NT2/D1 (cell line): ENCODE measurements around the gene ZNF496.
"Not testable (repeated sequence)": the region's sequence is repeated elsewhere in the genome, so short reads cannot be mapped to it uniquely, and the experiment has no call there.

Source experiments
- DNase-seq: peaks from one replicate; pipeline ENCODE4 v3.0.0-alpha.2; 2011; ENCODE audit warnings: low read depth, low spot score
- H3K27me3 ChIP-seq: 2 replicates; pipeline ENCODE4 v1.6.0; 2011; ENCODE audit warnings: mild to moderate bottlenecking; ENCODE audit not compliant: insufficient read length, insufficient read depth
- H3K36me3 ChIP-seq: 2 replicates; pipeline ENCODE4 v1.6.1; 2011; ENCODE audit warnings: mild to moderate bottlenecking, low read length, mixed read lengths; ENCODE audit not compliant: insufficient read depth, insufficient read length
- H3K4me1 ChIP-seq: 2 replicates; pipeline ENCODE4 v1.5.1; 2011; ENCODE audit not compliant: insufficient read depth, insufficient read length
- H3K4me3 ChIP-seq: 2 replicates; pipeline ENCODE4 v1.5.1; 2011; ENCODE audit warnings: low read depth; ENCODE audit not compliant: insufficient read length
- H3K9ac ChIP-seq: 2 replicates; pipeline ENCODE4 v1.6.0; 2011; ENCODE audit warnings: low read depth; ENCODE audit not compliant: insufficient read length
- H3K9me3 ChIP-seq: 2 replicates; pipeline ENCODE4 v1.5.1; 2011; ENCODE audit warnings: mild to moderate bottlenecking, low read length; ENCODE audit not compliant: insufficient read depth
- SUZ12 ChIP-seq: IDR thresholded peaks from 2 replicates; pipeline ENCODE4 v1.6.1; 2011; ENCODE audit not compliant: insufficient read length, insufficient read depth; ENCODE audit errors: extremely low read depth
- YY1 ChIP-seq: IDR thresholded peaks from 2 replicates; pipeline ENCODE4 v1.6.1; 2011; ENCODE audit not compliant: insufficient read length, insufficient read depth
- ZNF274 ChIP-seq: IDR thresholded peaks from 2 replicates; pipeline ENCODE4 v1.6.1; 2011; ENCODE audit warnings: mild to moderate bottlenecking, low read depth, low read length

The ZNF496 gene

GRCh38 chr1:247295746-247296145 is 35.9 kb downstream of the ZNF496 start:
- Histone ChIP-seq H3K9ac (no peak overlapping the region), H3K36me3 (peaks cover 29% of the 10 kb centered on the region), H3K4me1 (peaks cover 34% of the 10 kb centered on the region), H3K4me3 (no peak overlapping the region), H3K9me3 (peaks cover 18% of the 10 kb centered on the region; the same call in 1 of the 2 replicates), H3K27me3 (no peaks in the 10 kb centered on the region)
- no peak for DNase-seq
- TF ChIP-seq SUZ12 (no peak), YY1 (no peak), ZNF274 (no peak)

- no peaks in the 10 kb centered on the region for H3K27me3 ChIP-seq
- peaks cover 13% of the 10 kb centered on the region; the same call in 1 of the 2 replicates for H3K9me3 ChIP-seq
- H3K4me3 ChIP-seq, result no peak overlapping the region
- no peak for TF ChIP-seq SUZ12
- no peak for TF ChIP-seq ZNF274
- TF ChIP-seq YY1, result no peak
- peaks cover 33% of the 10 kb centered on the region for H3K4me1 ChIP-seq
- DNase-seq, result peak; percentile 87
- H3K9ac ChIP-seq, result no peak overlapping the region
- peaks cover 24% of the 10 kb centered on the region for H3K36me3 ChIP-seq
These were observed 36.4 kb downstream of the ZNF496 start for GRCh38 chr1:247295274-247295684.

DNA sequence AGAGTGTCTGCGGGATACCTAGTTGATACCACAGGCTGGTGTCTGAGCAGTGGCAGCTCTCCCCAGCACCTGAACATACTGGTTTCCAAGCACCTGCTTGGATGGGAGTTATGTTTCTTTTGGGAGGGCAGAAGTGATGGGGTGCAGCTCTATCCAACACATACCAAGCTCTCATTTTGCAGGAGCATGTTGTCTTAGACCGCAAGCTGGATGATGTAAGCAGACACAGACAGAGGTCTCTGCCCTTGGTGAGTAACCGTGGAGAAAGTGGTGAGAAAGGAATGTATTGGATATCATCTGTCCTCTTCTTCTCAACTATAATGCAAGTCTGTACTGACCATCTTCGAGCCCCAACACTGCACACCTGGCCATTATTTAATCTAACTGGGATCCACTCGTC is 37.4 kb downstream of the ZNF496 start:
- peaks cover 25% of the 10 kb centered on the region for H3K4me1 ChIP-seq
- H3K4me3 ChIP-seq, result no peak overlapping the region
- DNase-seq, result no peak
- no peak for TF ChIP-seq ZNF274
- TF ChIP-seq YY1, result no peak
- peaks cover 12% of the 10 kb centered on the region; the same call in 1 of the 2 replicates for H3K9me3 ChIP-seq
- no peaks in the 10 kb centered on the region for H3K27me3 ChIP-seq
- no peak overlapping the region for H3K9ac ChIP-seq
- H3K36me3 ChIP-seq, result peaks cover 14% of the 10 kb centered on the region

- Histone ChIP-seq H3K4me1 (peaks cover 20% of the 10 kb centered on the region), H3K36me3 (peaks cover 7% of the 10 kb centered on the region), H3K9ac (peak overlapping the region; percentile 37), H3K27me3 (no peaks in the 10 kb centered on the region), H3K4me3 (no peak overlapping the region), H3K9me3 (peaks cover 12% of the 10 kb centered on the region; the same call in 1 of the 2 replicates)
- no peak for TF ChIP-seq SUZ12
- no peak for DNase-seq
These were observed 38.6 kb downstream of the ZNF496 start for GRCh38 chr1:247293047-247293446.

DNA sequence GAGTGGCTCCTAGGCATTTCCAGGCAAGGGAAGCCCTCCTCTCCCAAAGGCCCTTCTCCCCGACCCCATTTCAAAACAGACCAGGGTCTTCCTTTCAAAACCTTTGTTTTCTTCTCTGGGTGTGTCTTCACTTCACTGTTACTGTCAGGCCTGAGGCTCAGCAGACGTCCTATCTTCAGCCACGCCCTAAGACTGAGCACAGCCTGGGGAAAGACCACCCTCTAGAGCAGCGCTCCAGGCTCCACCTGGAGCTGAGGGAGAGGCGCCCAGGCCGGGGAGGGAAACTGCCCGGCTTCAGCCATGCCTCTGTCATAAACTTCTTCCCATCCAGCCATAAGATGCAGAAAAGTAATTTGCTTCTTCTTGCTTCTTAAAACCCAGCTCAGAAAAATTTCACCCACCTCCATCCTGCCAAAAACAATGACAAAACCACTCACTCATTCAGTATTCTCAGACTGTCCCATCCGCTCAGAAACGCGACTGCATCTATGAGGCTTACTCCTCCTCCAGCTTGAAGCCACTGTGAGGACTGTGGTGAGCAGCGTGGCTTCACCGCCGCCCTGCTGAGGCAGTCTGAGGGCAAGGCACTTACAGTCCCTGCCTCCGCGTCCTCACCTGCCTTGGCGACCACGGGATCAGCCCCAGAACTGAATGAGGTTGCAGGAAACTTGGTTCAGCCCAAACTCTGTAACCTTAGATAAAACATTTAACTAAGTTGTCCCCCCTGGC is 39.7 kb downstream of the ZNF496 start:
- no peak for DNase-seq
- H3K36me3 ChIP-seq, result no peaks in the 10 kb centered on the region
- H3K4me1 ChIP-seq, result peaks cover 16% of the 10 kb centered on the region
- peaks cover 11% of the 10 kb centered on the region; the same call in 1 of the 2 replicates for H3K9me3 ChIP-seq
- H3K4me3 ChIP-seq, result no peak overlapping the region
- H3K27me3 ChIP-seq, result no peaks in the 10 kb centered on the region
- no peak for TF ChIP-seq SUZ12
- no peak for TF ChIP-seq YY1
- no peak for TF ChIP-seq ZNF274
- no peak overlapping the region for H3K9ac ChIP-seq

DNA sequence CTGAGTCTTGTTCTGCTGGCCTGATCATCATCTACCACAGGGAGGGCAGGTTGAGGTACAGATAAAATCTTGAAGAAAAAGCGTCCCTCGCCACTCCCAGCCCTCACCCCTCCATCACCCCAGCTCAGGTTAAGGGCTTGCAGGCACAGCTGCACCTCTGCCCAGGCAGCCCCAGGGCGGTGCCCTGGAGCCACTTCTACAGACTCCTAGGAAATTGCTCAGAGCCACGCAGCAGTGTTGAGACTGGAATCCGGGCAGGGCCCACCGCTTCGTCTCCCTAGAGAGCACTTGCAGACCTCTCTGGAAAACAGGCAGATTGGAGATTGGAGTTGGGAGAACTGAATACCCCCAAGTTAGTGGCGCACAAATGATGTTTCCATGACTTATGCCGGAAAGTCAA is 40.5 kb downstream of the ZNF496 start:
- TF ChIP-seq YY1, result no peak
- no peak for TF ChIP-seq SUZ12
- TF ChIP-seq ZNF274, result no peak
- DNase-seq, result no peak
- Histone ChIP-seq H3K27me3 (no peaks in the 10 kb centered on the region), H3K9ac (no peak overlapping the region), H3K4me3 (no peak overlapping the region), H3K9me3 (peaks cover 5% of the 10 kb centered on the region; the same call in 1 of the 2 replicates), H3K4me1 (peaks cover 16% of the 10 kb centered on the region), H3K36me3 (peaks cover 5% of the 10 kb centered on the region)

- H3K27me3 ChIP-seq, result no peaks in the 10 kb centered on the region
- peaks cover 8% of the 10 kb centered on the region; the same call in 1 of the 2 replicates for H3K9me3 ChIP-seq
- H3K9ac ChIP-seq, result no peak overlapping the region
- H3K4me3 ChIP-seq, result no peak overlapping the region
- peaks cover 13% of the 10 kb centered on the region for H3K4me1 ChIP-seq
- TF ChIP-seq ZNF274 (no peak), SUZ12 (no peak), YY1 (no peak)
- peaks cover 6% of the 10 kb centered on the region for H3K36me3 ChIP-seq
- DNase-seq, result no peak
These were observed 41.1 kb downstream of the ZNF496 start for GRCh38 chr1:247290576-247290975.

DNA sequence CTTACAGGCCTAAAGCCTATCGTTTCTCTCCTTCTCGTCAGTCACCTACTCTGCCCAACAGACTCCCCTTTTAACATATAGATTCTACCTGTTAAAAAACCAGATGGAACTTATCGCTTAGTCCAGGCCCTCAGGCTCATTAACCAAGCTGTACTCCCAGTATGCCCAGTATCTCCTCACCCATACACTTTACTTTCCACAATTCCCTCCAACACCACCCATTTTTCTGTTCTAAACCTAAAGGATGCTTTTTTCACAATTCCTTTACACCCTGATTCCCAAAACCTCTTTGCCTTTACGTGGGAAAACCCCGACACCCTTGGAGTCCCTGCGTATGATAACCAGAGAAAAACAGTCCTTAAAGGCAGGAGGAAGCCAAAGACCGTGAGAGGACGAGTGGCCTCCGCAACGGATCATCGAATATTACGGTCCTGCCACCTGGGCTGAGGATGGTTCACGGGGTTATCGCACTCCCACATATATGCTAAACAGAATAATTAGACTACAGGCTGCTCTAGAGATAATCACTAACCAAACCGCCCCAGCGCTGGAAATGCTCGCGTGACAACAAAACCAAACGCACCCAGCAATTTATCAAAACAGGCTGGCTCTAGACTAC is 42.3 kb downstream of the ZNF496 start:
- H3K9ac ChIP-seq, H3K4me3 ChIP-seq, H3K27me3 ChIP-seq, H3K9me3 ChIP-seq, H3K36me3 ChIP-seq, DNase-seq: not testable (repeated sequence)
- H3K4me1 ChIP-seq, result peaks cover 10% of the 10 kb centered on the region
